ENCODE data around the gene METTL16. TPM values are rescaled to one million over a fixed set of nuclear protein-coding genes. Genes with fewer than 3 reads are reported as not detected.

The METTL16 gene
- polyA plus RNA-seq, 1 donor, result 23.9 TPM

GRCh38 chr17:2380226-2380922 is 131.3 kb downstream of the METTL16 start:
- DNase-seq, result no peak

- DNase-seq, result no peak
Observed at GRCh38 chr17:2379489-2380225, 132.0 kb downstream of the METTL16 start.

DNA sequence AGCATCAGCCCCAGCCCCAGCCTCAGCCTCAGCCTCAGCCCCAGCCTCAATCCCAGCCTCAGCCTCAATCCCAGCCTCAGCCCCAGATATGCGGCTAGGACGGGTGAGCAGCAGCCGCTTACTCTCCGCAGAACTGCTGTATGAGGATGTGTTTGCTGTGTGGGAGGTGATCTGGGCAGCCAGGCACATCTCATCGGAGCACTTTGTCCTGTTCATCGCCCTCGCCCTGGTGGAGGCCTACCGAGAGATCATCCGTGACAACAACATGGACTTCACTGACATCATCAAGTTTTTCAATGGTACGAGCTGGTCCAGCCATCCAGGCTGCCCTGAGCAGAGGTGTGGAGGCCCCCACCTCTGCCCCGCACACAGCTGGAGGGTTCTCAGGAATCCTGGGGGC is 132.8 kb downstream of the METTL16 start:
- DNase-seq, result no peak

DNA sequence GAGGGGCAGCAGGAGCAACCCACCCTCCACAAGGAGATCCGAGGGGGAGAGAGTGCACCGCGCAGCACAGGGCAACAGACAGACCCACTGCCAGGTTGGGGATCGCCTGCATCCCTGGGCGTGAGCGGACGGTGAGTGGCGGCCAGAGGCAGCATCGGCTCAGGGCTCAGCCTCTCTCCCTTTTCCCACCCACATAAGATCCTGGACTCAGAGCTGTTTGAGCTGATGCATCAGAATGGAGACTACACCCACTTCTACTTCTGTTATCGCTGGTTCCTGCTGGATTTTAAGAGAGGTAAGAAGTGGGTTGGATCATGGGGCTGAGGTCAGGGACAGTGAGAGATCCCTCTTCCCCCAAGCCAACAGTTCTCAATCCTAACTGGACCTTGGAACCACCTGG is 134.0 kb downstream of the METTL16 start:
- DNase-seq, result no peak

GRCh38 chr17:2376107-2376506 is 135.6 kb downstream of the METTL16 start:
- no peak for DNase-seq

DNA sequence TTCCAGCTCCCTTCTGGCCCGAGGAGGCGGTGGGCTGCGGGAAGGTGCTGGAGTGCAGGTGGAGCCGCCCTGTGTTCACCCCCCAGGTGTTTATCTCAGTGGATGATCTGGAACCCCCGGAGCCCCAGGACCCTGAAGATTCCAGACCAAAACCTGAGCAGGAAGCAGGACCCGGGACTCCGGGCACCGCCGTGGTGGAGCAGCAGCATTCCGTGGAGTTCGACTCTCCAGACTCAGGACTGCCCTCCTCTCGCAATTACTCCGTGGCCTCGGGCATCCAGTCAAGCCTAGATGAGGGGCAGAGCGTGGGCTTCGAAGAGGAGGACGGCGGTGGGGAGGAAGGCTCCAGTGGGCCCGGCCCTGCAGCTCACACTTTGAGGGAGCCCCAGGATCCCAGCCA is 136.3 kb downstream of the METTL16 start:
- DNase-seq, result no peak

DNA sequence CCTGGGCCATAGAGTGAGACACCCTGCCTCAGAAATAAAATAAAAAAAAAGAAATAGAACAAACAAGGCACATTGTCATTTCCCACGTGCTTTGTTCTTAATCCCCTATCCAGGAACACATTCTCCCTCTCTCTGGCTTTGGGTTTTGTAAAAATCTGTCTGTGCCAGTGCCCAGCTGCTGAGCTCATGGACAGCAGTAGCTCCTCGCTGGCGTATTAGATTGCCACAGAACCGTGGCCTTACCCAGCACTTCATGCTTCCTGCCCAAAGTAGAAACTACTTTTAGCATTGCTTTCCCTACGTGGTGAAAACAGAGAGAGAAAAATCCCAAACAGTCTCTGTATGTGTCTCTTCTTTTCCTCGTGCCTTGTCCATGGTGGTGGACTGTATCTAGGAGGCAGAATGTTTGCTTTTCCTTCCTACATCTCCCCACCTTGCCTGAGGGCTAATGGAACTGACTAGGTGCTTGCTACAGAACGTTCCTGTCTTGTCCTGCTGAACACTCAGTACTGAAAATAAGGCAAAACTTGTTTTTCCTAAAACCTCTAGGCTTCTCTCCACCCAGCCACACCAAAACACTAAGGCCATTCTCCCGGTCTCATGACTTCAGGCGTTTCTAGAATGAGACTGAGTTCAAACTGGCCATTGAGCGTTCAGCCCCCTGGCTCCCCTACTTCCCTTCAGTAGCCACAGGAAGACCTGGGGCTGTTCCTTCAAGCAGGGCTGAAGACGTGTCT is 137.0 kb downstream of the METTL16 start:
- DNase-seq, result no peak

DNA sequence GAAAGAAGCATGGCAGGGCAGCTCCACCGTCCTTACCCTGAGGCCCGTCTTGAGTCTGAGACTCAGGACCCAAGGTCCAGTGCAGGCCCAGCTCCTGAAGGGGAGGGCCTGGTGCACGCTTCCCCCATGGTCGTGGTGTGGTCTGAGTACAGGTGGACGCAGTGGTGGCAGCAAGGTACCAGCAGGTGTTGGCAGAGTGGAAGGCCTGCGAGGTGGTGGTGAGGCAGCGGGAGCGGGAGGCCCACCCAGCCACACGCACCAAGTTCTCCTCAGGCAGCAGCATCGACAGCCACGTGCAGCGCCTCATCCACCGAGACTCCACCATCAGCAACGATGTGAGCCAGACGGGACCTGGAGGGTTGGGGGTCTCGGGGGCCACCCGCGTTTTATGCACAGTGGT is 138.5 kb downstream of the METTL16 start:
- no peak for DNase-seq

DNA sequence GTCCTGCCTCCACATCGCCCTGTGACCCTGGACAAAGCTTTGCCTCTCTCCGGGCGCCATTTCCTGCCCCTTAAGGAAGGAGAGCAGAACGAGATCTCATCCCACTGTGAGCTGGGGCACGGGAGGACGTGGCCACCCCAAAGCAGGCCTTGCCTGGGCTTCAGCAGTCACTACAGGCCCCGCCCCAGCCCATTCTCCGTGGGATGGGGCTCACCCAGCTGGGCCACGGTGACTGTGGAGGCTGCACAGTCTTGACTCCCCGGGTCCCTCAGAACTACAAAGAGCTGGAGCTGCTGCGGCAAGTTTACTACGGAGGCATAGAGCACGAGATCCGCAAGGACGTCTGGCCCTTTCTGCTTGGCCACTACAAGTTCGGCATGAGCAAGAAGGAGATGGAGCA is 139.0 kb downstream of the METTL16 start:
- DNase-seq, result no peak

DNA sequence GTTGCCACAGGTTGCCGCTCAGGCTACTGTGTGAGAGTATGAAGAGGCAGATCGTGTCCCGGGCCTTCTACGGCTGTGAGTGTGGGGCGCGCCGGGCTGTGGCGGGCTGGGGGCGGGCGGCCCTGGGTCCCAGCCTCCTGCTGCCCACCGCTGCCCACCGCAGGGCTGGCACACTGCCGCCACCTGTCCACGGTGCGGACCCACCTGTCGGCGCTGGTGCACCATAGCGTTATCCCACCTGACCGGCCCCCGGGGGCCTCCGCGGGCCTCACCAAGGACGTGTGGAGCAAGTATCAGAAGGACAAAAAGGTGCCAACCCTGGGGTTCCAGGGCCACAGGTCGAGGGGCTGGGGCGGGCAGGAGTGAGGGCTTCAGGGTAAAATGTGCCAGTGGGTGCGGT is 139.5 kb downstream of the METTL16 start:
- no peak for DNase-seq

DNA sequence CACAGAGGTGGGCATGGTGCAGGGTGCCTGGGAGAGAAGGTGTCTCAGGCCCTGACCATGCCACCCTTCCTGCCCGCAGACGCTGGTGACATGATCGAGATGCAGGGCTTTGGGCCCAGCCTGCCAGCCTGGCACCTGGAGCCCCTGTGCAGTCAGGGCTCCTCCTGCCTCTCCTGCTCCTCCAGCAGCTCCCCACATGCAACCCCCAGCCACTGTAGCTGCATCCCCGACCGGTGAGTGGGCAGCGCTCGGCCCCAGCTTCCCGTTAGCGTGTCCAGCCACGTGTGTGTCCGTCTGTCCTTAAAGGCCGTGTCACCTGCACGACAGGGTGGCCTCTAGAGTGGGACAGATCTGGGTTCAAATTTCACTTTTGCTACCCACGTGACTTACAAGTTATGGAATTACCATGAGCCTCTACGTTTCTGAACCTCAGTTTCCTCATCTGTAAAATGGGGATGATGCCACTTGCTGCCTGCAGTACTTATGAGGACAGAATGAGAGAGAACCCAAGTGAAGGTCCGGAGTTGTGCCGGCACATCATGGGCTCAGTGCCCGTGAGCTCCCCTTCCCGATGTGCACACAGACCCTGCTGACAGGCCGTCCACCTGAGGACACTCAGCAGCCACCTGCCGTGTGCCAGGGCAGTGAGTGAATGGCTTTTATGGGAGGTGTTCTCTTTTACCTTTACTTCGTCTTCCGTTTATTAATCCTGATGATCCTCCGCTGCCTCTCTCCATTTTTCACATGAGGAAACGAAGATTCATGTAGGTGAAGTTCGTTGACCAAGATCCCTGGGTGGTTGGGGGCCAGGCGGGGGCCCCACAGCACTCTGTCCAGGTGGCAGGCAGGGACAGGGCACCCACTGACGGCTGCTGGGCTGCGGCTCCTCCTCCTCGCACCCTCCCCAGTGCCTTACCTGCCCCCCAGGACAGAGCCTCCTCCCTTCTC is 140.2 kb downstream of the METTL16 start:
- DNase-seq, result no peak

GRCh38 chr17:2370211-2370589 is 141.5 kb downstream of the METTL16 start:
- no peak for DNase-seq

DNA sequence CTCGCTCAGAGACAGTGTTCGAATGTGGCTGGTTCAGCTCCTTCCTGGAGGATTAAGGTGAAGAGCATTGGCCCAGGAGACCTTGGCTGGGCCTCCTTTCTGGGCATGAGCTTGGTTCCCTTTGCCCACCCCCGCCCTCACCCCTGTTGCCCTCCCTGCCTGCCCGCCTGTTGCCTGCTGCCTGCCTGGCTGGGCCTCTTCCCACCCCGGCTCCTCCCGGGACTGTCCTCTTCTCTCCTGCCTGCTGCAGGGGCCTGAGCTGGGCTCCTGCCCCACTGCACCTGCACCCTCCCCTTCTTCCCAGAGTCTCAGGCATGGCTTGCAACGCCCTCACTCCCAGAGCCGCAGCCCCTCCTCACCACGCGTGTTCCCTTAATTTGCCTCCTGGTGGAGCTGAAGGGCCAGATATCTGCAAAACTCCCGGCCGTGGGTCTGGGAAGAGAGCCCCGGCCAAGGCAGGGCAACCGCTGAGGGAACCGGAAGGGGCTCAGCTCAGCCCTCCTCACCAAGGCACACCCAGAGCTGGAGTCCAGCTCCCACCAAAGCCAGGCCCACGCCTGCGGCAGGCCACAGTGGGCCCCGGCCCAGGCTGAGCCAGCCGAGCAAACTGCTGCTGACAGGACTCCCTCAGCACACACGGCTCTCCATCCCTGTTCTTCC is 142.0 kb downstream of the METTL16 start:
- DNase-seq, result no peak

DNA sequence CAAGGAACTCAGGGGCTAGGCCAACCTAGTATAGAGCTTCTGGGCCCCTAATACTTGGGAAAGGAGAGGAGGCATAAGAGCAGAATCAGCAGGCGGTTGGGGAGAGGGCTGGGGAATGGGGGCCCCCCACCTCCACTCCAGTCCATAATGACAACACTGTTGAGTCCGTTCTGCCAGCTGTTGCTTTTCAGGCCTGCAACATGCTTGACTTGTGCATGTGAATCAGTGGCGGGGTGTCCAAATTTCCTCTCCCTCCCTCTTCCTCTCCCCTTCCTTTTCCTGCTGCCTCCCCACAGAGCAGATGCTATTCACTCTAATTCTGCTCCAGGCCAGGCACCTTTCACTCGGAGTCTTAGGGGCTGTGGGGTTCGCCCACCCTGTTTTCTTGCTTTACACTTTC is 142.6 kb downstream of the METTL16 start:
- DNase-seq, result no peak

DNA sequence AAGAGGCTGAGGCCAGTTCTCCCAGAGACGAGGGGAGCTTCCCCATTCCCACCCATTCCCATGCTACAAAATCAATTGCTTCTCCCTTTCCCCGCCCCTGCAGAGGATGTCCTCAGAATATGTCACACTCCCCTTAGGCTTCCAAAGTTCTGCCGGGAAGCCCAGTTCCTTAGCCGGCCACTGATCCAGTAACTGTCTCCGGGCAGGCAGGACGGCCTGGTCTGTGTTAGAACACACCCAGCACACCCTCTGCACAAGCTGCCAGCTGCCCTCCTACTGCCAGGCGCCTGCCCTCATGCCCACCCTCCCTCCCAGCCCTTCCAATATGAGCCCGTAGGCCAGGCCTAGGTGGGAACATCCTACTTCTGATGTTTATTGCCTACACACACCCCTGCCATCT is 143.3 kb downstream of the METTL16 start:
- no peak for DNase-seq

DNA sequence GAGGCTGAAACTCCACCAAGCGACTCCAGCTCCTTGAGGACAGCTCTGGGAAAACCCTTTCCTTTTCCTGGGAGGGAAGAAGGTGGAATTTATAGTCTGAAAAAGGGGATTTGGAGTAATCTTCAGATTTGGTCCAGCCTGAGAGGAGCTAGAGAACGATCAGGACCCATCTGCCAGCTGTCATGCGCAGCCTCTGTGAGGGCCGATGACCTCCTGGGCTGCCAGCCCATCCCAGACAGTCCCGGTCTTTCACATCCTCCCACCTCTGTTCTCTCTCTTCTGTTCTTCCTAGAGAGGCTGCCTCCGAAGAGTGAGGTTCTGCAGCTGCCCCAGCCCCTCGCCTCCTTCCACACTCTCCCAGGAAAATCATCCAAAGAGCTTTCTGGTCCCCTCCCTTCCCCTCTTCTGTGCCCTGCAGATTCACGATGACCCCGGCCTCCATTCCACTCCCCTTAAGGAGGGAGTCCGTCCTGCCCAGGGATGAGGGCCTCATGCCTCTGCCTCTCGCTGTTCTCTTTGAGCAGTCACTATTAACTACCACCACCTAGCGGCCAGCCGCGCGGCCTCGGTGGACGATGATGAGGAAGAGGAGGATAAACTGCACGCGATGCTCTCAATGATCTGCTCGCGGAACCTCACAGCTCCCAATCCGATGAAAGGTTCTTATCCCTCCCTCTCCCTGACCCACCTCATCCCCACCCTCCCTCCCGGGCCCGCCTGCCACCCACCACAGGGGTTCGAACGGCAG is 144.8 kb downstream of the METTL16 start:
- DNase-seq, result no peak

Other genes with a start within 250 kb of the METTL16 start
- 21.0 TPM for gene SMG6, start 208.1 kb downstream of the METTL16 start, polyA plus RNA-seq (ENCODE audit: insufficient read length)
- gene SRR, start 207.9 kb downstream of the METTL16 start, polyA plus RNA-seq (ENCODE audit: insufficient read length), result 18.3 TPM
- gene TSR1, start 175.4 kb downstream of the METTL16 start, polyA plus RNA-seq (ENCODE audit: insufficient read length), result 38.2 TPM
- 53.5 TPM for gene SGSM2, start 174.4 kb downstream of the METTL16 start, polyA plus RNA-seq (ENCODE audit: insufficient read length)
- gene MNT, start 110.8 kb downstream of the METTL16 start, polyA plus RNA-seq (ENCODE audit: insufficient read length), result 20.3 TPM
- 85.5 TPM for gene PAFAH1B1, start 81.8 kb upstream of the METTL16 start, polyA plus RNA-seq (ENCODE audit: insufficient read length)
- 42.1 TPM for gene CLUH, start 199.9 kb upstream of the METTL16 start, polyA plus RNA-seq (ENCODE audit: insufficient read length)
- 0.35 TPM for gene CCDC92B, start 237.8 kb upstream of the METTL16 start, polyA plus RNA-seq (ENCODE audit: insufficient read length)

Data from hindlimb muscle (tissue), 1 donor.